IMR-90 (cell line): ENCODE data around the gene TBC1D22A. TPM values are rescaled to one million over a fixed set of nuclear protein-coding genes. Genes with fewer than 3 reads are reported as not detected.

Experiments
- ATAC-seq: fragments of 200-7000 bp; cut with Tn5 transposase; 2 replicates; pipeline ENCODE4 v1.9.1; 2020; ENCODE audit warnings: low read depth, mild to moderate bottlenecking, moderate library complexity
- BruUV-seq: library from RNA; stranded (reverse); fragments of 400-500 nt; replicated peaks from 2 replicates; lab custom pipeline; 2021; lab: Mats Ljungman, UMichigan
- CTCF ChIA-PET: fragments of 300-600 bp; formaldehyde crosslinking; extraction: SDS; loops from one replicate; lab custom pipeline; 2021; ENCODE audit warnings: antibody characterized with exemption; lab: Yijun Ruan, JAX
- POLR2A ChIA-PET: fragments of 300-600 bp; sonication (Branson Sonifier 250); formaldehyde crosslinking; loops from one replicate; lab custom pipeline; 2022; ENCODE audit warnings: antibody characterized with exemption; ENCODE audit not compliant: unreplicated experiment; lab: Charles Lee
- DNase-seq: peaks from one replicate; pipeline ENCODE4 v3.0.0; 2013
- H2AFZ ChIP-seq: replicated peaks from 2 replicates; pipeline ENCODE3; 2013; ENCODE audit warnings: low read length, mild to moderate bottlenecking; ENCODE audit not compliant: poor library complexity
- H2AK5ac ChIP-seq: 2 replicates; pipeline ENCODE4 v1.6.1; 2013; ENCODE audit warnings: low read depth, low read length, inconsistent platforms
- H2AK9ac ChIP-seq: replicated peaks from 2 replicates; pipeline ENCODE3; 2013; ENCODE audit warnings: mild to moderate bottlenecking, low read depth, low read length, moderate library complexity; ENCODE audit not compliant: poor library complexity
- H2BK120ac ChIP-seq: 2 replicates; pipeline ENCODE4 v1.6.1; 2013; ENCODE audit warnings: low read depth, low read length, inconsistent platforms
- H2BK15ac ChIP-seq: 3 replicates; pipeline ENCODE4 v1.6.1; 2013; ENCODE audit warnings: low read depth, low read length, inconsistent platforms
- H2BK20ac ChIP-seq: 2 replicates; pipeline ENCODE4 v1.6.1; 2013; ENCODE audit warnings: low read depth, mild to moderate bottlenecking, inconsistent platforms, low read length, moderate library complexity
- H2BK5ac ChIP-seq: 2 replicates; pipeline ENCODE4 v1.6.1; 2013; ENCODE audit warnings: mild to moderate bottlenecking, low read depth, low read length, inconsistent platforms; ENCODE audit not compliant: poor library complexity, severe bottlenecking
- H3K14ac ChIP-seq: replicated peaks from 2 replicates; pipeline ENCODE4 v1.6.1; 2013; ENCODE audit warnings: low read depth, low read length, inconsistent platforms
- H3K18ac ChIP-seq: 2 replicates; pipeline ENCODE4 v1.6.1; 2013; ENCODE audit warnings: low read depth, low read length, control low read depth
- H3K23ac ChIP-seq: 2 replicates; pipeline ENCODE4 v1.6.1; 2013; ENCODE audit warnings: low read depth, low read length, inconsistent platforms
- H3K27ac ChIP-seq: 2 replicates; pipeline ENCODE4 v1.5.1; 2013; ENCODE audit warnings: mild to moderate bottlenecking, control low read depth, low read length; ENCODE audit not compliant: insufficient read depth
- H3K27me3 ChIP-seq: 2 replicates; pipeline ENCODE4 v1.6.1; 2013; ENCODE audit warnings: low read length; ENCODE audit not compliant: control insufficient read depth, insufficient read depth
- H3K36me3 ChIP-seq: 2 replicates; pipeline ENCODE4 v1.6.1; 2013; ENCODE audit warnings: low read length, mixed read lengths; ENCODE audit not compliant: control insufficient read depth, insufficient read depth
- H3K4ac ChIP-seq: 2 replicates; pipeline ENCODE4 v1.6.1; 2013; ENCODE audit warnings: low read depth, low read length, inconsistent platforms
- H3K4me1 ChIP-seq: 2 replicates; pipeline ENCODE4 v1.6.1; 2013; ENCODE audit warnings: low read length, mixed read lengths; ENCODE audit not compliant: control insufficient read depth, insufficient read depth
- H3K4me2 ChIP-seq: 2 replicates; pipeline ENCODE4 v1.6.1; 2013; ENCODE audit warnings: low read depth, mild to moderate bottlenecking, control low read depth, low read length, moderate library complexity
- H3K4me3 ChIP-seq: 2 replicates; pipeline ENCODE4 v1.5.1; 2013; ENCODE audit warnings: low read depth, mild to moderate bottlenecking, control low read depth, low read length, moderate library complexity; ENCODE audit not compliant: insufficient read depth
- H3K56ac ChIP-seq: 2 replicates; pipeline ENCODE4 v1.6.1; 2013; ENCODE audit warnings: low read length, inconsistent platforms; ENCODE audit not compliant: insufficient read depth; ENCODE audit errors: extremely low read depth
- H3K79me1 ChIP-seq, 2 experiments: 2 replicates each; pipeline ENCODE4 v1.6.1; 2013; ENCODE audit warnings: low read length in 2 of 2, inconsistent platforms in 1 of 2, low read depth in 1 of 2
- H3K9ac ChIP-seq: 2 replicates; pipeline ENCODE4 v1.6.1; 2013; ENCODE audit warnings: low read depth, low read length, control low read depth
- H3K9me1 ChIP-seq: 2 replicates; pipeline ENCODE4 v1.6.1; 2013; ENCODE audit warnings: low read length, inconsistent platforms; ENCODE audit not compliant: insufficient read depth
- H3K9me3 ChIP-seq: 2 replicates; pipeline ENCODE4 v1.6.1; 2013; ENCODE audit warnings: low read length; ENCODE audit not compliant: control insufficient read depth, insufficient read depth
- H4K20me1 ChIP-seq: 2 replicates; pipeline ENCODE4 v1.6.1; 2013; ENCODE audit warnings: low read length, inconsistent platforms; ENCODE audit not compliant: insufficient read depth
- H4K5ac ChIP-seq: 2 replicates; pipeline ENCODE4 v1.6.1; 2013; ENCODE audit warnings: mild to moderate bottlenecking, low read depth, low read length, control low read depth
- H4K8ac ChIP-seq, 2 experiments: 2 replicates each; pipeline ENCODE4 v1.6.1; 2013; ENCODE audit warnings: low read depth in 2 of 2, low read length in 2 of 2, control low read depth in 1 of 2, inconsistent platforms in 1 of 2
- H4K91ac ChIP-seq: 2 replicates; pipeline ENCODE4 v1.6.1; 2013; ENCODE audit warnings: low read depth, low read length, inconsistent platforms; ENCODE audit not compliant: insufficient read depth
- BHLHE40 ChIP-seq: fragments of 150-350 bp; IDR thresholded peaks from 2 replicates; pipeline ENCODE4 v1.6.1; 2016; ENCODE audit warnings: mild to moderate bottlenecking, low read depth, low read length
- CEBPB ChIP-seq: IDR thresholded peaks from 2 replicates; pipeline ENCODE4 v1.6.1; 2012; ENCODE audit warnings: low read depth, low read length, improper control_type of control experiment
- CHD1 ChIP-seq: IDR thresholded peaks from 2 replicates; pipeline ENCODE4 v1.6.1; 2012; ENCODE audit warnings: low read depth, low read length, improper control_type of control experiment
- CTCF ChIP-seq: conservative IDR thresholded peaks from 2 replicates; pipeline ENCODE4 v1.5.1; 2012; ENCODE audit warnings: mild to moderate bottlenecking, low read depth, low read length, improper control_type of control experiment
- ELK1 ChIP-seq: fragments of 150-350 bp; IDR thresholded peaks from 2 replicates; pipeline ENCODE4 v1.6.1; 2016; ENCODE audit warnings: low read depth, mild to moderate bottlenecking, low read length, moderate library complexity, borderline replicate concordance
- MAFK ChIP-seq: IDR thresholded peaks from 2 replicates; pipeline ENCODE4 v1.6.1; 2012; ENCODE audit warnings: low read depth, low read length, improper control_type of control experiment
- MAZ ChIP-seq: IDR thresholded peaks from 2 replicates; pipeline ENCODE4 v1.6.1; 2012; ENCODE audit warnings: low read depth, mild to moderate bottlenecking, low read length, improper control_type of control experiment, moderate library complexity, borderline replicate concordance
- MXI1 ChIP-seq: IDR thresholded peaks from 2 replicates; pipeline ENCODE4 v1.6.1; 2012; ENCODE audit warnings: low read depth, mild to moderate bottlenecking, low read length, moderate library complexity, borderline replicate concordance
- NFE2L2 ChIP-seq: fragments of 150-350 bp; IDR thresholded peaks from 2 replicates; pipeline ENCODE4 v1.6.1; 2016; ENCODE audit warnings: low read depth, mild to moderate bottlenecking, low read length
- POLR2A ChIP-seq: IDR thresholded peaks from 2 replicates; pipeline ENCODE4 v1.6.1; 2012; ENCODE audit warnings: mild to moderate bottlenecking, low read depth, low read length
- RAD21 ChIP-seq: IDR thresholded peaks from 2 replicates; pipeline ENCODE4 v1.6.1; 2012; ENCODE audit warnings: low read length, improper control_type of control experiment
- RCOR1 ChIP-seq: IDR thresholded peaks from 2 replicates; pipeline ENCODE4 v1.6.1; 2012; ENCODE audit warnings: mild to moderate bottlenecking, low read length, improper control_type of control experiment; ENCODE audit not compliant: insufficient replicate concordance
- RFX5 ChIP-seq: IDR thresholded peaks from 2 replicates; pipeline ENCODE4 v1.8.0; 2012; ENCODE audit warnings: low read depth, mild to moderate bottlenecking, low read length, moderate library complexity
- SMC3 ChIP-seq: fragments of 150-350 bp; IDR thresholded peaks from 2 replicates; pipeline ENCODE4 v1.6.1; 2016; ENCODE audit warnings: low read depth, mild to moderate bottlenecking, antibody characterized with exemption, low read length, moderate library complexity
- USF2 ChIP-seq: fragments of 150-350 bp; IDR thresholded peaks from 2 replicates; pipeline ENCODE4 v1.6.1; 2017; ENCODE audit warnings: mild to moderate bottlenecking, antibody characterized with exemption, low read length, low read depth
- WGBS, 2 experiments: methylation state at CpG; one replicate each; pipeline versions ENCODE4 v1.1.5 to v1.1.7; 2013; ENCODE audit warnings: missing lambda C conversion rate in 2 of 2; ENCODE audit not compliant: insufficient read length in 1 of 2; ENCODE audit errors: extremely low coverage in 2 of 2; 5-methylcytosine and 5-hydroxymethylcytosine counted together
- dilution Hi-C: fragments of 300-500 bp; cut with HindIII; formaldehyde crosslinking; loops from one replicate; pipeline ENCODE4 v1.14.3; 2018; ENCODE audit warnings: low sequenced_read_pairs; ENCODE audit not compliant: unreplicated experiment
- in situ Hi-C: fragments of 300-500 bp; cut with MboI; formaldehyde crosslinking; loops from 3 replicates; pipeline ENCODE4 v1.14.3; 2019; ENCODE audit warnings: low sequenced_read_pairs, inconsistent platforms, mixed read lengths
- intact Hi-C: fragments of 100-400 bp; cut with micrococcal nuclease; formaldehyde crosslinking; loops from 2 replicates; pipeline ENCODE4 v1.10.0; 2022
- polyA plus RNA-seq, 3 experiments: library from polyadenylated mRNA; depleted of rRNA; stranded (reverse); fragments of >200 nt; gene quantifications; 2 replicates each; pipeline ENCODE4 v1.2.3, GENCODE V29; 2012; ENCODE audit warnings: low replicate concordance in 1 of 3
- total RNA-seq: library from RNA; depleted of rRNA; stranded (reverse); fragments of >200 nt; gene quantifications from 2 replicates; pipeline ENCODE4 v1.2.3, GENCODE V29; 2012

TBC1D22A gene
- total and polyA plus RNA-seq, 2 of the 4 experiments (the other 2 are of a cell fraction), result 9.0 to 16.7 TPM

GRCh38 chr22:46752286-46752987, 10.0 kb upstream of the TBC1D22A start:
- H3K9me1 ChIP-seq, result peaks cover 32% of the 10 kb centered on the region
- H3K36me3 ChIP-seq, result no peaks in the 10 kb centered on the region
- H3K27ac ChIP-seq, result no peak overlapping the region
- peak overlapping the region; percentile 25 to 99; a peak in 2 of 4 replicates for H4K8ac ChIP-seq
- peak overlapping the region; percentile 52; the same call in 2 of the 3 replicates for H2BK15ac ChIP-seq
- H3K79me1 ChIP-seq, result peaks cover 0 to 11% of the 10 kb centered on the region in 2 experiments; a peak in 1 of 4 replicates
- H4K91ac ChIP-seq, result peak overlapping the region; percentile 100
- no peak overlapping the region for H3K4me3 ChIP-seq
- no peaks in the 10 kb centered on the region for H3K27me3 ChIP-seq
- no peaks in the 10 kb centered on the region for H3K9me3 ChIP-seq
- no peak overlapping the region for H3K9ac ChIP-seq
- peak overlapping the region; percentile 88 for H2AK9ac ChIP-seq
- H3K14ac ChIP-seq, result 0 out of 2 replicates have a peak overlapping the region, but pooled peaks have one; percentile 43
- ATAC-seq, result no peak
- H2AK5ac ChIP-seq, result peak overlapping the region; percentile 99
- ChIA-PET POLR2A (no interaction called here), CTCF (no interaction called here)
- H2BK5ac ChIP-seq, result peak overlapping the region; percentile 93
- WGBS, 2 experiments, result no CpG with 5 or more reads among the region's 11 CpGs
- intact Hi-C loops (no loop called here), dilution Hi-C loops (no loop called here), in situ Hi-C loops (no loop called here)
- no peak overlapping the region for H3K4me2 ChIP-seq
- H3K18ac ChIP-seq, result no peak overlapping the region
- peak overlapping the region; percentile 37; the same call in 1 of the 2 replicates for H2BK120ac ChIP-seq
- no peak overlapping the region for H3K23ac ChIP-seq
- H3K4ac ChIP-seq, result peak overlapping the region; percentile 92
- DNase-seq, result no peak
- peak overlapping the region; percentile 29 for H2AFZ ChIP-seq
- no peaks in the 10 kb centered on the region for H4K20me1 ChIP-seq
- peaks cover 34% of the 10 kb centered on the region for H3K4me1 ChIP-seq
- peak overlapping the region; percentile 57 for H2BK20ac ChIP-seq
- no peak overlapping the region for H4K5ac ChIP-seq
- no TSS peak for BruUV-seq
- H3K56ac ChIP-seq, result no peak overlapping the region
- TF ChIP-seq ELK1, result no peak
- TF ChIP-seq CTCF, result no peak
- no peak for TF ChIP-seq MAZ
- TF ChIP-seq RFX5, result no peak
- TF ChIP-seq MAFK, result no peak
- TF ChIP-seq USF2, result no peak
- TF ChIP-seq MXI1, result no peak
- no peak for TF ChIP-seq CHD1
- no peak for TF ChIP-seq RAD21
- TF ChIP-seq BHLHE40, result no peak
- TF ChIP-seq NFE2L2, result no peak
- no peak for TF ChIP-seq POLR2A
- no peak for TF ChIP-seq SMC3
- TF ChIP-seq CEBPB, result no peak
- no peak for TF ChIP-seq RCOR1
